NCI-H128 (cell line): ENCODE measurements around the gene SPI1.
"Not testable (repeated sequence)": the region's sequence is repeated elsewhere in the genome, so short reads cannot be mapped to it uniquely, and the experiment has no call there.

ENCODE experiments used
- DNase-seq: peaks from one replicate; lab custom pipeline; 2025; ENCODE audit not compliant: unreplicated experiment; lab: John Stamatoyannopoulos, UW

Gene SPI1

DNA sequence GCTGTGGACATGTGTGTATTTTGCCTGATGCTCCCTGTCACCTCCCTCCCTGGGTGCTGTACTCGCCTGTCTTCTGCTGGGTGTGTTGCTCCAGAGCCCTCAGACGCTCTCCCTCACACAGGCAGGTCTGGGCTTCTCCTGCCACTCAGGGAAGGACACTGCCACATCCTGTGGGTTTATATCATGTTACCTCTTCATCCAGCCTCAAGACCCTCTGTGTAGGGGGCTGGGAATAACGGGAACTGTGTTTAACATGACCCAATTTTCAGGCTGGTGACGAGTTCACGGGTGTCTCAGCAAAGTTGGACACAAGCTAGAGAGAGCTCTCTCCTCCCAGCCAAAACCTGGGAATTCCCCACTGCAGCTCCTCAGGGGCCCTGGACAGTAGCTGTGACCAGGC lies 50.4 kb downstream of the SPI1 start:
- no peak for DNase-seq

DNA sequence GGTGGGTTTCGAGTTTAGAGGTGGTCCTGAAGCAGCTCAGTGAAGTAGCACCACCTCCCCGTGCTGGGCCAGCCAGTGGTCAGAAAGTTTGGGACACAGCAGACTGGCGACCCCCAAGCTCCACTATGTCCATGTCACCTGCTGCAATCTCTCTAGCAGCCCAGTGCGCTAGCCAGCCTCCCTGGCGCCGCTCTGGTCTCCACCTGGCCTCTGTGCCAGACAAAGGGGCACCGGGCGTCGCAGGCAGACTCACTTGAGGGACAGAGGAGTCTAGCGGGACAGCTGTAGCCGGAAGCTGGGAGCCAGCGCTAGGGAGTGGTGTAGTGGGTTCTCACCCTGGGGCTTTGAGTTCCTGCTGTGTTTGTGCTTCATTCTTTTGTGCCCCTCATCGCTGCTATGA lies 51.3 kb downstream of the SPI1 start:
- DNase-seq = no peak

DNA sequence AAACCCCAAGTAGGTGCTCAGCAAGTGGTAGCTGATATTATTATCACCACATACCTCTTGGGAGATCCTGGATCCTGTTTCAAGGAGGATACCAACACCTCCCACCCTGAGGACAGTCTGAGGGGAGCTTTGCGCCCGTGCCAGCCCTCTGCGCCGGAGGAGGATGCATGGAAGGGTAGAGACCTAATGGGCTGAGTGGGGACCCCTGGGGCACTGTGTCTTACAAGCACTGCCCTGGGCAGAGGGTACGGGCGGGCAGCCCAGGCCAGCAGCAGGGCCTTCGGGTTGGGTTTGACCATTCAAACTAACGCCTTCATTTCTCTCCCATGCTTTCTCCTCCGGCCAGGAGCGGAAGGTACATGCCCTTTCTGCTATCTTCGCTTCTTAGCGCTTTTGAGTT lies 52.1 kb downstream of the SPI1 start:
- DNase-seq = no peak

DNA sequence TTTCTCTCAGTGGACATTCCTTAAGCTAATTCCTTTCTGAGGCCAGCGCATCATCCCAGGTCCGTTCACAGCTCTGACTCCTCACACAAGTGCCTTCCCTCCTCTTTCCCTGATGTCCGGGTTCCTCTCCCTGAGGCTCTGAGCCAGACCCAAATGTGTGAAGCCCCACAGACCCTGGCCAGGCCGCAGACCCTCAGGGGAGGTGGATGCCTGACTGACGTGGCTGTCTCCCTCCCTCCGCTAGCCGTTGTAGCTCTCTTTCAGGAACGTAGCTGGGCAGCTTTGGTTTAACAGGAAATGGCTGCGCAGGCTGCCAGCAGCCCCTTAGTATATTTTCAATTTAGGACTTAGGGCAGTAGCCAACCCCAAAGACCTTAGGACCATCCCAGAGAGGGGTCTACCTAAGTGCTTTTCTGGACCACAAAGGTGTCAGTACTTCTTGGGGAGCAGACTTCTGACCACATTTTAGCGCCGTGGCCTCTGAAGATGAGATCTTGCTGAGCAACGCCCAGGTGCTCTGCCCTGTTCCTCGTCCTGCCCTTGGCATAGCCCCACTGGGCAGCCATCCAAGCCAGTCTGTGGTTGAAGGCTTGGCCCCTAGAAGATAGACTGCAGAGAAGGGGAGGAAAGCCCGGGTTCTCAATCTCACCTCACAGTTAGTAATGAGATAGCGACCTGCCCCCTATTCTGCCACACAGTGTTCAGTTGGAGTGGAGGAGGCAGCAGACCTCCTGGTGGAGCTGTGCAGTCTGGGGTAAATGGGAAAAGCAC lies 52.9 kb downstream of the SPI1 start:
- no peak for DNase-seq

DNA sequence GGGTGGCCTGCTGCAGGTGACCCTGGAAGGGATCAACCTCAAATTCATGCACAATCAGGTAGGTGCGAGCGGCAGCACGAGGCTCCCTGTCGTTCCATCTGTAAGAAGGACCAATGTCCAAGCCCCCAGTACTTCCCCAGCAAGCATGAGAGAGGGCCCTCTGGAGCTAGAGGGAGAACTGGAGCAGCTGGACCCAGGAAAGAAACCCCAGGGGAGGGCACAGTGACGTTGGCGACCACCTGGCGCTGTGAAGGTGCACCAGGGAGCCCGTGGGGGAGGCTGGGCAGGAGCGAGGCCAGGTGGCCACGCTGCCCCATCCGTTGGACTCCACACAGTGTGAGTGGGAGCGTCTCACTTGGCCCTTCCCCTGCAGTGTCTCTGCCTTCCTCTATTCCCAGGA lies 53.8 kb downstream of the SPI1 start:
- no peak for DNase-seq

DNA sequence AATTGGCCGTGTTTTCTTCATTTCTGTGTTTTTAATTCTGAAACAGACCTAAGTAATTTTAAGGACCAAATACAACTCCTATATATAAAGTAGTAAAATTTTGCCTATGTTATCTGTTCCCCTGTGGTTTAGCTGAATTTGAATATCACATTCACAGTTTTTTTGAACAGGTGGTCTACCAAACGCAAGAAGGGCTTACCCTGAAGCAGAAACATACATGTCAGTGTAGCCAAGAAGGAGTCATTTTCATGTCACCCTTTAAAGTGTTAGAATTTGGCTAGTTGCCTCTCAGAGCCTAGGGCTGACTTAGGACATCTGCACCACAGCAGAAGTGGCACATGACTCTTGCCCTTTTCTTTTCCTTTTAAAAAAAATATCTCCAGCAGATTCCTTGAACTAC lies 60.2 kb downstream of the SPI1 start:
- DNase-seq = no peak

DNA sequence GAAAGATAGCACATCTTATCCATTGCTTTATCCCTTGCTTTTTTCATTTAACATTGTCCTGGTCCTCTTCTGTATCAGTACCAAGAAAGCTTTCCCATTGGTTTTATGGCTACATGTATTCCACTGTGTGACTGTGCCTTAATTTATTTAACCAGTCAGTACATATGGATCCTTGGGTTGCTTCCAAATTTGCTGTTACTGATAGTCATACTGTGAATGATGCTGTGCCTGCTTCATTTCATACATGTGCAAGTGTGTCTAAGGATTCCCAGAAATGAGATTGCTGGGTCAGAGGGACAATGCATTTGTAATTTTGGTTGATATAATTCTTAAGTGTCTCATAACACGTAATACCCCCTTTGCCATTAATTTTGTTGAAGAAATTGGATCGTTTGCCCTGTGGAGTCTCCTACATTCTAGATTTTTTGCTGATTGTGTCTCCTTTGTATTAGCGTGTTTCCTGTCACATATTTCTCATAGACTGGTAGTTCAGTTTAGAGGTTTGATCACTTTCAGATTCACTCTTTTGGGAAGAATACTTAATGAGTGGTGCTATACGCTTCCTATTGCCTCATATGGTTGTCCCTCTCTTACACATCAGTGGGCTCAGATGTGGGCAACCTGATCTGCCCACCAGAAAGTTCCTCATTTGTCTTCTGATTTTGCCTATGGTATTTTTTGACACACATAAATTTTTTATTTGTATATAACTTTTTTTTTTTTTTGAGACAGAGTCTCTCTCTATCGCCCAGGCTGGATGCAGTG lies 61.1 kb downstream of the SPI1 start:
- DNase-seq = no peak

DNA sequence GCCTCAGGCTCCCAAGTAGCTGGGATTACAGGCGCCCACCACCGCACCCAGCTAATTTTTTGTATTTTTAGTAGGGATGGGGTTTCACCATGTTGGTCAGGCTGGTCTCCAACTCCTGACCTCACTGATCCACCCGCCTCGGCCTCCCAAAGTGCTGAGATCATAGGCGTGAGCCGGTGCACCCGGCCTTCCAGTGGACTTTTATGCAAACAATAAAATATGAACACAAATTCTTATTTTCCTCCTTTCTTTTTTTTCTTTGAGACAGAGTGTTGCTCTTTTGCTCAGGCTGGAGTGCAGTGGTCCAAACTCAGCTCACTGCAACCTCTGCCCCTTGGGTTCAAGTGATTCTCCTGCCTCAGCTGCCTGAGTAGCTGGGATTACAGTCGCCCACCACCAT lies 61.8 kb downstream of the SPI1 start:
- not testable (repeated sequence) for DNase-seq

DNA sequence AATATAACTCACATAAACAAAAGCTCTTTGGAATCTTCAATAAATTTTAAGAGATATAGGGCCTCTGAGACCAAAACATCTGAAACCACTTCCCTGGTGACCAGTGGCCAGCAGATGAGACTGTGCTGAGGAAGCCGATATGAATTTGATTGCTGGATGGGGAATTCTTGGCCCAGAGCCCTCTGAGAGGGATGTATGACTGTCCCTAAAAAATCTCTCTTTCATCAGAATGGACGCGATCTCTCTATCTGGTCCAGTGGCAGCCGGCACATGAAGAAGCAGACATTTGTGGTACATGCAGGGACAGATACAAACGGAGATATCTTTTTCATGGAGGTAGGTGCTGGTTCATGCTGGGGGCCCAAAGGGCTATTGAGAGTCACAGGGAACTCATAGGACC lies 63.4 kb downstream of the SPI1 start:
- DNase-seq = no peak

DNA sequence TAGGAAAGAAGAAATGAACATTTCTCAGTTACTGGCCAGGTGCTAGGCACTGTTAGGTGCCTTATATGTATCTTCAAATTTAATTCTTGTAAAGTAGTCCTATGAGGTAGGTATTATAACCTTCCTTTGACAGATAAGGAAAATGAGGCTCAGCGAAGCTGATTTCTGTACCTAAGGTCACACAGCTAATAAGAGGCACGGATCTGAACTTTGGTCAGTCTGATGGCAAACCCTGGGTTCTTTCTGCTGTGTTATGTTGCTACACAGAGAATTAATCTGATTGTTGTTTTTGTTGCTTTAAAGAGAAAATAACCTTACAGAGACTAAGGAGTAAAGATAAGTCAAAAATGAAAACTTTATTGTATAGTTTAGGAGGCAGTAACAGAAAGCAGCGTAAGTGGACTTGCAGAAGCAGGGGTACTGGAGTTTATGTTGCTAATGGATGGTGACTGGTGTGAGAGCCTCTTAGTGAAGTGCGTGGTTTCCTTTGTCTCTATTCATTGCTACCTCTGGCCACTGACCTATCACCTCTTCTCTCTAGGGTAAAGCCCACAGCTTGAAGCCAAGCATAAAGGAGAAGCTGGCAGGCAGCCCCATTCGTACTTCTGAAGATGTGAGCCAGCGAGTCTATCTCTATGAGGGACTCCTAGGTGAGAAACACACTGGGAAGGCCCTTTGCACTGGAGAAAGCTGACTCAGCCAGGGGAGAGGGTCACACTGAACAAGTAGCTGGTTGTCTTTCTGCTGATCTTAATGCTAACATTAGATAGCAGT lies 70.1 kb downstream of the SPI1 start:
- DNase-seq = no peak

DNA sequence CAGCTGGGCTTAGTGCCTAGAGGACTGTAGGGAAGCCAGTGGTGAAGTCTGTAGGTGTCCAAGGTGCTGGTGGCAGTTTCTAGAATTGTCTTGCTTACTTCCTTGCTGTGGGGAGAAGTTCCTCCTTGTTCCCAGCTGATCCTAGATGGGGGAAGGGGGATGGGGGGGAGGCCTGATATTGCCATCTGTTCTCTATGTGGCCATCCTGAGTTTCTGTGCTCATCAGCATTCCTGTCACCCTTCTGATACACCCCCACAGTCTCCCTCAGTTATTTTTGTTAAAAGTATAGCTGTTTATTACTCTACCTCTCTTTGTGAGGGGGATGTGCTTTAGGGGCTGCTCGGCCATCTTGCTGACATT lies 71.9 kb downstream of the SPI1 start:
- DNase-seq = no peak

DNA sequence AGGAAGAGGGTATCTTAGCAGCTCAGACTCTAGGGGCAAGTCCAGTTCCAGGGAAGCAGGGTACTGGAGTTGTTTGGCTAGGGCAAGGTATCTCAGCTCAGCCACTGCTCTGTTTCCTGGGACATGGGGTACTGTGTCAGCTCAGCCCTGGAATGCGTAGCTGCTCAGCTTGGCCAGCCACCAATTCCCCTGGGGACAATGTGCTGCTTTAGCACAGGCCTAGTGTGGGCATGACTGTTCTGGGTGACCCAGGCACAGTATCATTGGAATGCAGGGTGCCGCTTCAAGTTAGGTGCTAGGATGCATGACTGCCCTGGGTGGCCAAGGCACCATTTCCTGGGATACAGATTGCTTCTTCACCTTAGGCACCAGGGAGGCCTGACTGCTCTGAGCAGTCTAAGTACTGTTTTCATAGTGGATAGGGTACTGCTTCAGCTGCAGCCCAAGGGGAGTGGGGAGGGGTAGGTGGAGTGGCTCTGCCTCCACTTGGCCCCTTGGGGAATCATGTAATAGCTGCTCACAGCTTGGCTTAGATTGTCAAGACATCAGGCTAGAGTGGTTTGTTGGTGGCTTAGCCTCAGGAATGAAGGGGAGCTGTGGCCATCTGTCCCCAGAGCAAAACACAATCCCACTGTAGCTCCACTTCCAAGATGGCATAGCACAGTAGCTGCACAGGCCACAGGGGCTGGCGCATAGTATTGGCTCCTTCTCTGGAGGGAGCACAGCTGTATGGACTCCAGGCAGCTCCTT lies 72.4 kb downstream of the SPI1 start:
- DNase-seq = no peak
